AG04450 (cell line): ENCODE measurements around the gene PCYT1B. TPM values are rescaled to one million over a fixed set of nuclear protein-coding genes. Genes with fewer than 3 reads are reported as not detected.

Source experiments
- CTCF ChIA-PET: fragments of 300-600, 350-600 bp; formaldehyde crosslinking; extraction: SDS; loops from one replicate; lab custom pipeline; 2022; ENCODE audit warnings: antibody characterized with exemption, inconsistent platforms; lab: Charles Lee
- POLR2A ChIA-PET: fragments of 350-600 bp; formaldehyde crosslinking; extraction: SDS; loops from one replicate; lab custom pipeline; 2021; ENCODE audit warnings: antibody characterized with exemption, inconsistent platforms; lab: Yijun Ruan, JAX
- DNase-seq: peaks from one replicate; pipeline ENCODE4 v3.0.0-alpha.2; 2011; ENCODE audit warnings: low read depth, low spot score
- H3K27ac ChIP-seq: one replicate; pipeline ENCODE4 v1.5.1; 2012; ENCODE audit warnings: low read depth, low read length, control low read depth
- H3K27me3 ChIP-seq: one replicate; pipeline ENCODE4 v1.6.0; 2012; ENCODE audit warnings: low read length; ENCODE audit not compliant: control insufficient read depth, insufficient read depth
- H3K4me3 ChIP-seq: 2 replicates; pipeline ENCODE4 v1.5.1; 2011; ENCODE audit warnings: mild to moderate bottlenecking, low read depth, low read length, control low read depth
- H3K9me3 ChIP-seq: 2 replicates; pipeline ENCODE4 v1.5.1; 2012; ENCODE audit warnings: low read length; ENCODE audit not compliant: control insufficient read depth, insufficient read depth
- CTCF ChIP-seq: IDR thresholded peaks from 2 replicates; pipeline ENCODE4 v1.5.1; 2011; ENCODE audit warnings: low read depth, low read length, control low read depth, inconsistent platforms
- polyA plus RNA-seq: library from polyadenylated mRNA; depleted of rRNA; stranded (reverse); fragments of >200 nt; gene quantifications from 2 replicates; pipeline ENCODE4 v1.2.3, GENCODE V29; 2011

The PCYT1B gene
- polyA plus RNA-seq, 1 experiment: 0.10 TPM

- no peaks in the 10 kb centered on the region for H3K27me3 ChIP-seq
- POLR2A ChIA-PET: no interaction called here
- H3K27ac ChIP-seq: no peak overlapping the region
- H3K9me3 ChIP-seq: no peaks in the 10 kb centered on the region
- no peak for TF ChIP-seq CTCF
- no peak overlapping the region for H3K4me3 ChIP-seq
- no peak for DNase-seq
- CTCF ChIA-PET: no interaction called here
Measured at GRCh38 chrX:24672701-24673190, 25.6 kb upstream of the PCYT1B start.

- DNase-seq: no peak
- TF ChIP-seq CTCF: no peak
- H3K9me3 ChIP-seq: no peaks in the 10 kb centered on the region
- ChIA-PET CTCF (no interaction called here), POLR2A (no interaction called here)
- H3K27me3 ChIP-seq: no peaks in the 10 kb centered on the region
- H3K27ac ChIP-seq: no peak overlapping the region
- no peak overlapping the region for H3K4me3 ChIP-seq
Measured at GRCh38 chrX:24668111-24668510, 21.0 kb upstream of the PCYT1B start.

- DNase-seq: no peak
- CTCF ChIA-PET: no interaction called here
Measured at GRCh38 chrX:24662352-24662751, 15.2 kb upstream of the PCYT1B start.

GRCh38 chrX:24661292-24661691, 14.1 kb upstream of the PCYT1B start:
- TF ChIP-seq CTCF: no peak
- CTCF ChIA-PET: no interaction called here
- DNase-seq: no peak
- Histone ChIP-seq H3K27me3 (no peaks in the 10 kb centered on the region), H3K27ac (no peak overlapping the region), H3K9me3 (no peaks in the 10 kb centered on the region), H3K4me3 (no peak overlapping the region)
- POLR2A ChIA-PET: no interaction called here

More at GRCh38 chrX:24662352-24662751, 15.2 kb upstream of the PCYT1B start:
- no peak for TF ChIP-seq CTCF
- H3K27ac ChIP-seq: no peak overlapping the region
- POLR2A ChIA-PET: no interaction called here
- H3K9me3 ChIP-seq: no peaks in the 10 kb centered on the region
- H3K4me3 ChIP-seq: no peak overlapping the region
- H3K27me3 ChIP-seq: no peaks in the 10 kb centered on the region

- POLR2A ChIA-PET: no interaction called here
- TF ChIP-seq CTCF: no peak
- DNase-seq: no peak
- H3K27ac ChIP-seq: no peak overlapping the region
- no peaks in the 10 kb centered on the region for H3K9me3 ChIP-seq
- H3K4me3 ChIP-seq: no peak overlapping the region
- CTCF ChIA-PET: no interaction called here
- H3K27me3 ChIP-seq: no peaks in the 10 kb centered on the region
Measured at GRCh38 chrX:24659646-24660045, 12.5 kb upstream of the PCYT1B start.
